HepG2 (cell line): ENCODE measurements around the gene DNASE2. TPM values are rescaled to one million over a fixed set of nuclear protein-coding genes. Genes with fewer than 3 reads are reported as not detected.

Experiments used
- ETS1 ChIP-seq: sonication (generic); formaldehyde crosslinking; IDR thresholded peaks from 2 replicates; pipeline ENCODE4 v1.4.0; 2020; ENCODE audit warnings: missing genetic modification reagents
- FLYWCH1 ChIP-seq: sonication (generic); formaldehyde crosslinking; IDR thresholded peaks from 2 replicates; pipeline ENCODE4 v1.8.1; 2023; ENCODE audit warnings: mild to moderate bottlenecking, missing genetic modification reagents
- HDAC2 ChIP-seq: sonication (generic); formaldehyde crosslinking; IDR thresholded peaks from 2 replicates; pipeline ENCODE4 v1.4.0; 2020; ENCODE audit warnings: missing genetic modification reagents
- KDM6A ChIP-seq: IDR thresholded peaks from 2 replicates; pipeline ENCODE4 v1.6.1; 2016; ENCODE audit warnings: low read depth
- MEIS2 ChIP-seq: sonication (generic); formaldehyde crosslinking; IDR thresholded peaks from 2 replicates; pipeline ENCODE4 v1.9.0; 2021; ENCODE audit warnings: mild to moderate bottlenecking, missing genetic modification reagents
- MLLT10 ChIP-seq: sonication (generic); formaldehyde crosslinking; IDR thresholded peaks from 2 replicates; pipeline ENCODE4 v1.4.0; 2020; ENCODE audit warnings: missing genetic modification reagents
- MXD4 ChIP-seq: IDR thresholded peaks from 2 replicates; pipeline ENCODE4 v1.6.1; 2016; ENCODE audit warnings: mild to moderate bottlenecking, missing biosample characterization, missing genetic modification reagents
- PAX8 ChIP-seq: sonication (generic); formaldehyde crosslinking; IDR thresholded peaks from 2 replicates; pipeline ENCODE4 v1.8.0; 2022; ENCODE audit warnings: mild to moderate bottlenecking, missing genetic modification reagents, borderline replicate concordance
- PREB ChIP-seq: sonication (generic); formaldehyde crosslinking; IDR thresholded peaks from 2 replicates; pipeline ENCODE4 v1.4.0; 2020; ENCODE audit warnings: missing genetic modification reagents
- PRMT3 ChIP-seq: sonication (generic); formaldehyde crosslinking; IDR thresholded peaks from 2 replicates; pipeline ENCODE4 v1.8.1; 2022; ENCODE audit warnings: low read depth, mild to moderate bottlenecking, moderate library complexity, missing genetic modification reagents, borderline replicate concordance
- SUZ12 ChIP-seq: fragments of 150-350 bp; IDR thresholded peaks from 2 replicates; pipeline ENCODE4 v1.6.1; 2014; ENCODE audit warnings: low read depth, low read length
- TARDBP ChIP-seq: sonication (generic); formaldehyde crosslinking; IDR thresholded peaks from 2 replicates; pipeline ENCODE4 v1.8.0; 2022; ENCODE audit warnings: mild to moderate bottlenecking, missing genetic modification reagents
- TGIF2 ChIP-seq: IDR thresholded peaks from 2 replicates; pipeline ENCODE4 v1.6.1; 2016; ENCODE audit warnings: control low read depth, missing compliant biosample characterization
- THAP8 ChIP-seq: sonication (generic); formaldehyde crosslinking; IDR thresholded peaks from 2 replicates; pipeline ENCODE4 v1.5.1; 2020; ENCODE audit warnings: missing genetic modification reagents, mild to moderate bottlenecking, borderline replicate concordance
- ZFP62 ChIP-seq: sonication (generic); formaldehyde crosslinking; IDR thresholded peaks from 2 replicates; pipeline ENCODE4 v1.4.0; 2020; ENCODE audit warnings: missing genetic modification reagents
- ZNF260 ChIP-seq: sonication (generic); formaldehyde crosslinking; IDR thresholded peaks from 2 replicates; pipeline ENCODE4 v1.4.0; 2020; ENCODE audit warnings: missing genetic modification reagents, low read depth, mild to moderate bottlenecking, borderline replicate concordance
- ZNF274 ChIP-seq: sonication (generic); formaldehyde crosslinking; IDR thresholded peaks from 2 replicates; pipeline ENCODE4 v1.5.1; 2020; ENCODE audit warnings: mild to moderate bottlenecking, missing genetic modification reagents
- ZNF468 ChIP-seq: sonication (generic); formaldehyde crosslinking; IDR thresholded peaks from 2 replicates; pipeline ENCODE4 v1.8.0; 2022; ENCODE audit warnings: mild to moderate bottlenecking, moderate library complexity, missing genetic modification reagents
- ZNF503 ChIP-seq: sonication (generic); formaldehyde crosslinking; IDR thresholded peaks from 2 replicates; pipeline ENCODE4 v1.4.0; 2020; ENCODE audit warnings: missing genetic modification reagents
- ZNF549 ChIP-seq: sonication (generic); formaldehyde crosslinking; IDR thresholded peaks from 2 replicates; pipeline ENCODE4 v1.5.0; 2020; ENCODE audit warnings: missing genetic modification reagents
- ZNF772 ChIP-seq: sonication (generic); formaldehyde crosslinking; IDR thresholded peaks from 2 replicates; pipeline ENCODE4 v1.5.0; 2020; ENCODE audit warnings: mild to moderate bottlenecking, missing genetic modification reagents
- ZNF784 ChIP-seq: sonication (generic); formaldehyde crosslinking; IDR thresholded peaks from 2 replicates; pipeline ENCODE4 v1.5.1; 2020; ENCODE audit warnings: missing genetic modification reagents, mild to moderate bottlenecking, borderline replicate concordance
- ZNF878 ChIP-seq: sonication (generic); formaldehyde crosslinking; IDR thresholded peaks from 2 replicates; pipeline ENCODE4 v1.8.1; 2023; ENCODE audit warnings: mild to moderate bottlenecking, missing genetic modification reagents, moderate library complexity
- polyA plus RNA-seq, 8 experiments: library from polyadenylated mRNA; depleted of rRNA in 3 of 8; stranded (reverse) in 7 of 8; unstranded in 1 of 8; fragments of >200 nt; fragmentation: Illumina TruSeq in 4 of 8; extraction: Trizol in 4 of 8; gene quantifications; 2 replicates each; pipeline versions ENCODE4 v1.2.1 to v1.2.3, GENCODE V29; 2011 to 2016; ENCODE audit warnings: low read depth in 4 of 8, missing spikeins in 1 of 8, mixed read lengths in 1 of 8; ENCODE audit not compliant: insufficient read depth in 1 of 8
- total RNA-seq, 5 experiments: library from RNA; depleted of rRNA; stranded (reverse); fragments of >200 nt; fragmentation: Illumina TruSeq; extraction: Trizol; gene quantifications; 2 replicates each; pipeline ENCODE4 v1.2.3, GENCODE V29; 2016; ENCODE audit warnings: low read depth in 1 of 5

The DNASE2 gene
- total and polyA plus RNA-seq, 2 of the 13 experiments (the other 11 are each of a cell fraction or from before 2014, with no cell fraction given): 7.5 to 16.2 TPM

- no peak for TF ChIP-seq ETS1 (CRISPR knock-in tag)
- TF ChIP-seq ZNF878: no peak
- TF ChIP-seq MEIS2 (CRISPR knock-in tag): peak; percentile 36; the same call in 1 of the 2 replicates
- TF ChIP-seq MLLT10 (CRISPR knock-in tag): no peak
- no peak for TF ChIP-seq ZNF503 (CRISPR knock-in tag)
- TF ChIP-seq ZNF468 (CRISPR knock-in tag): no peak
- TF ChIP-seq THAP8 (CRISPR knock-in tag): no peak
- no peak for TF ChIP-seq MXD4 (CRISPR knock-in tag)
- peak; percentile 38; the same call in 1 of the 2 replicates for TF ChIP-seq KDM6A (CRISPR knock-in tag)
- no peak for TF ChIP-seq ZNF784
- TF ChIP-seq ZFP62: no peak
- no peak for TF ChIP-seq PRMT3 (CRISPR knock-in tag)
- TF ChIP-seq HDAC2 (CRISPR knock-in tag): peak; percentile 74; the same call in 1 of the 2 replicates
- TF ChIP-seq PAX8 (CRISPR knock-in tag): no peak
- TF ChIP-seq ZNF772 (CRISPR knock-in tag): no peak
- no peak for TF ChIP-seq SUZ12
- no peak for TF ChIP-seq ZNF274 (CRISPR knock-in tag)
- TF ChIP-seq ZNF549 (CRISPR knock-in tag): no peak
- no peak for TF ChIP-seq FLYWCH1 (CRISPR knock-in tag)
- no peak for TF ChIP-seq PREB (CRISPR knock-in tag)
- no peak for TF ChIP-seq ZNF260
- no peak for TF ChIP-seq TGIF2
- no peak for TF ChIP-seq TARDBP (CRISPR knock-in tag)
These were observed 16.2 kb downstream of the DNASE2 start (continued) for GRCh38 chr19:12864721-12865715.
